ENCODE measurements around the gene TOM1L1.

DNA sequence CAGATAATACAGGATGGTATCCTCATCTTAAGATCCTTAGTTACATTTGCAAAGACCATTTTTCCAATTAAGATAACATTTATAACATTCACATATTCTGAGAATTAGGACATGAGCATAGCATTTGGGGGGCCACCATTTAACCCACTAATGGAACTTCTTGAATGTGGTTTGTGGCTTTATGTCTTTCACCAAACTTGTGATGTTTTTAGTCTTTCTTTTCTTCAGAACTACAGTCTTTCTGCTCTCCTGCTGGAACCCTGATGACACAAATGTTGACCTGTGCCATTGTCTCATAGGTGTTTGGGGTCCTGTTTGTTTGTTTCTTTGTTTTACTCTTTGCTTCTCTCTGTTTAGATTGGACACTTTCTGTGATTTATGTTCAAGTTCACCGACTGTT lies 44.6 kb downstream of the TOM1L1 start:
- TF ChIP-seq POLR2A (IDR thresholded peaks at IDR 0.05) (no peak), CTCF (IDR thresholded peaks at IDR 0.05) (no peak)

Data from gastroesophageal sphincter (tissue), 3 donors.